ENCODE results near the gene EMILIN2. TPM values are rescaled to one million over a fixed set of nuclear protein-coding genes. Genes with fewer than 3 reads are reported as not detected.
A peak's percentile ranks its signal among the peaks of the same experiment; 100 is the strongest.

The EMILIN2 gene
- total and polyA plus RNA-seq, 2 of the 13 experiments (the other 11 are each of a cell fraction or from before 2014, with no cell fraction given): 7.6 to 8.2 TPM

- no peak for TF ChIP-seq PRDM4 (CRISPR knock-in tag; IDR thresholded peaks at IDR 0.05; ENCODE audit: borderline replicate concordance)
- TF ChIP-seq ZNF460 (CRISPR knock-in tag; IDR thresholded peaks at IDR 0.05; ENCODE audit: borderline replicate concordance): no peak
Observed at GRCh38 chr18:2912357-2913299, 65.8 kb downstream of the EMILIN2 start (continued).

- no peak overlapping the region for H3K27ac ChIP-seq (ENCODE audit: extremely low read length, insufficient read depth, low read length)
- WGBS (ENCODE audit: low lambda C conversion rate): 91% methylated on average over 12 of the region's 17 CpGs
- ChIA-PET CTCF (ENCODE audit: low intra/inter-chr PET ratio, low total read pairs) (no interaction called here), POLR2A (interaction anchor here (1.3 to 1.9 kb wide), 2 partner anchors 332 to 334 kb away, joined by 3 to 5 read pairs; partner anchors contain the start of gene MYL12A)
- peak; percentile 5; the same call in 2 of the 3 replicates for ATAC-seq
- no peaks in the 10 kb centered on the region for H3K9me3 ChIP-seq (ENCODE audit: low read length)
- no peak for FAIRE-seq
- BruUV-seq (replicated peaks): no TSS peak
- no peak overlapping the region for H3K4me2 ChIP-seq (ENCODE audit: low read depth, low read length)
- no peak overlapping the region for H3K4me3 ChIP-seq (replicated peaks in 1 of 3; ENCODE audit: insufficient read depth in 1 of 3, low read depth in 2 of 3, low read length in 3 of 3)
- H2AFZ ChIP-seq (ENCODE audit: low read length): no peak overlapping the region
- H4K20me1 ChIP-seq (ENCODE audit: insufficient read depth, low read length): no peaks in the 10 kb centered on the region
- no peak for DNase-seq (ENCODE audit: low spot score)
- H3K36me3 ChIP-seq (replicated peaks in 1 of 2; ENCODE audit: control insufficient read depth in 1 of 2, insufficient read depth in 2 of 2, low read length in 2 of 2): peaks cover 36 to 84% of the 10 kb centered on the region in 2 experiments
- H3K79me2 ChIP-seq (ENCODE audit: insufficient read depth, low read length): no peaks in the 10 kb centered on the region
- 0 out of 2 replicates have a peak, but pooled peaks have one; percentile 5 for TF ChIP-seq RBFOX2 (IDR thresholded peaks at IDR 0.05; ENCODE audit: low read depth, low read length)
- TF ChIP-seq ZNF687 (CRISPR knock-in tag; IDR thresholded peaks at IDR 0.05): 0 out of 2 replicates have a peak, but pooled peaks have one; percentile 6
- TF ChIP-seq POLR2G (IDR thresholded peaks at IDR 0.05; ENCODE audit: low read depth, low read length): peak; percentile 10; the same call in 1 of the 2 replicates
- no peak for TF ChIP-seq ZNF776 (CRISPR knock-in tag; IDR thresholded peaks at IDR 0.05)
- peak; percentile 77 for TF ChIP-seq RBM22 (optimal IDR thresholded peaks at IDR 0.05; ENCODE audit: low read length)
- H3K9ac ChIP-seq (ENCODE audit: insufficient read depth, low read depth, low read length): no peak overlapping the region
- H3K27me3 ChIP-seq (ENCODE audit: control insufficient read depth in 1 of 2, insufficient read depth in 2 of 2, low read length in 2 of 2): no peaks in the 10 kb centered on the region
- intact Hi-C loops (cut with micrococcal nuclease; ENCODE audit: unreplicated experiment) (no loop called here), in situ Hi-C loops (cut with HindIII; ENCODE audit: extremely low pct_ligation_motif_present, low pct_unique_long_range_greater_than_20kb) (no loop called here)
- peaks cover 20% of the 10 kb centered on the region for H3K4me1 ChIP-seq (ENCODE audit: insufficient read depth, low read length)
Observed at GRCh38 chr18:2913398-2914005, 66.7 kb downstream of the EMILIN2 start.

All from HepG2 (cell line).